MM.1S (cell line): ENCODE measurements around the gene ZNF22.

Source experiments
- DNase-seq: peaks from one replicate; pipeline ENCODE4 v3.0.0-alpha.2; 2015
- H2AFZ ChIP-seq: fragments of 300-600 bp; sonication (generic); 2 replicates; pipeline ENCODE4 v1.6.0; 2016; ENCODE audit warnings: antibody characterized with exemption, low read length
- H3F3A ChIP-seq: fragments of 300-600 bp; sonication (generic); 2 replicates; pipeline ENCODE4 v1.6.1; 2016; ENCODE audit warnings: mild to moderate bottlenecking, antibody characterized with exemption, low read length, moderate library complexity, mixed read lengths; ENCODE audit not compliant: insufficient read depth
- H3K27ac ChIP-seq: fragments of 300-600 bp; sonication (generic); 2 replicates; pipeline ENCODE4 v1.5.1; 2016; ENCODE audit warnings: mild to moderate bottlenecking, low read length
- H3K27me3 ChIP-seq: fragments of 300-600 bp; sonication (generic); replicated peaks from 2 replicates; pipeline ENCODE4 v1.6.0; 2016; ENCODE audit warnings: low read length; ENCODE audit not compliant: insufficient read depth
- H3K36me3 ChIP-seq: fragments of 300-600 bp; sonication (generic); replicated peaks from 2 replicates; pipeline ENCODE4 v1.6.1; 2016; ENCODE audit warnings: mild to moderate bottlenecking, low read length, mixed read lengths; ENCODE audit not compliant: insufficient read depth
- H3K4me1 ChIP-seq: fragments of 300-600 bp; sonication (generic); 2 replicates; pipeline ENCODE4 v1.6.1; 2016; ENCODE audit warnings: low read length, mixed read lengths
- H3K4me2 ChIP-seq: fragments of 300-600 bp; sonication (generic); 2 replicates; pipeline ENCODE4 v1.6.0; 2016; ENCODE audit warnings: low read depth, low read length
- H3K4me3 ChIP-seq: fragments of 300-600 bp; sonication (generic); 2 replicates; pipeline ENCODE4 v1.5.1; 2016; ENCODE audit warnings: low read length, mixed read lengths
- H3K79me2 ChIP-seq: fragments of 300-600 bp; sonication (generic); 2 replicates; pipeline ENCODE4 v1.6.1; 2016; ENCODE audit warnings: mixed run types, low read length, mixed read lengths
- H3K9ac ChIP-seq: fragments of 300-600 bp; sonication (generic); 2 replicates; pipeline ENCODE4 v1.6.1; 2016; ENCODE audit warnings: low read length, mixed read lengths
- H3K9me2 ChIP-seq: fragments of 300-600 bp; sonication (generic); replicated peaks from 2 replicates; pipeline ENCODE4 v1.6.1; 2016; ENCODE audit warnings: mild to moderate bottlenecking, low read length, mixed read lengths; ENCODE audit not compliant: insufficient read depth
- H3K9me3 ChIP-seq: fragments of 300-600 bp; sonication (generic); replicated peaks from 2 replicates; pipeline ENCODE4 v1.6.1; 2016; ENCODE audit warnings: mild to moderate bottlenecking, low read length, mixed read lengths; ENCODE audit not compliant: insufficient read depth
- H4K20me1 ChIP-seq: fragments of 300-600 bp; sonication (generic); 2 replicates; pipeline ENCODE4 v1.6.1; 2016; ENCODE audit warnings: mild to moderate bottlenecking, low read length, moderate library complexity, mixed read lengths; ENCODE audit not compliant: insufficient read depth
- EZH2 ChIP-seq: fragments of 300-600 bp; sonication (generic); optimal IDR thresholded peaks from 2 replicates; pipeline ENCODE3; 2017; ENCODE audit warnings: low read depth, mild to moderate bottlenecking, antibody characterized with exemption, low read length, mixed read lengths
- EZH2phosphoT487 ChIP-seq: fragments of 300-600 bp; sonication (generic); IDR thresholded peaks from 2 replicates; pipeline ENCODE4 v1.6.1; 2018; ENCODE audit warnings: antibody characterized with exemption, low read length
- TF ChIP-seq, protein P1 (sequence below): fragments of 300-600 bp; sonication (generic); IDR thresholded peaks from 2 replicates; pipeline ENCODE4 v1.5.1; 2016; ENCODE audit warnings: antibody characterized with exemption, low read length, mixed read lengths

The ZNF22 gene

DNA sequence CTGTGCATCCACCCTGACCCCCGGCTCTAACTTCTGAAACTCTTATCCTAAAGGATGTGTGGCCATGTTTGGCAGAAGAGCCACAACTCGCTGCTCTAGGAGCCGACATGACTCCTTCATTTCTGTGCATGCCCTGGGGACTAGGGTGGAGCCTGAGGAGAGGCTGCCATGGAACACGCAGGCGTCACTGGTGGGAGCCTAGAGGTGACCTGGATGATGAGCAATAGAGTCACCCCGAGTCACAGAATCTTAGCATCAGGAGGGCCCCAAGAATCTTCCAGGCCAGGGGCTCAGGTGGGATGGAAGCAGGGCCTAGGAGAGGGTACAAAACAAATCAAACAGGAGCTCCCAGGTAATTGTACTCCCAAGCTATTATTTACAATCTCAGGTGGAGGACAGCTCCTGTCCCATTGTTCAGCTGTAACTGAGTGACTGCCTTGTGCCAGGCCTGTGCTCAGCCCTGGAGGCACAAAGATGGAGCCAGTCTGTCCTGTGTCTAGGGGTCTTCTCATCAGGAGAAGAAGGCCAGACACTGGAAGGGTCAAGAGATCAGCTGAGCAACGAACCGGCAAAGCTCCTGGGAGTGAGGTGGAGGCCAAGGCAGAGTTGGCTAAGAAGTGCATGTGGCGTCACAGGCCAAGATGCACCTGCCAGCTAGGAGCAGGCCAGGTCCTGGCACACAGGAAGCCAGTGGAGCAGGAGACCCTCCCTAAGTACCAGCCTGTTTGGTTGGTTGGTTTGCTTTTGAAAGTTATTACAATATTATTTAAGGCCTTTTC lies 5.8 kb upstream of the ZNF22 start:
- no peaks in the 10 kb centered on the region for H3K27me3 ChIP-seq
- H4K20me1 ChIP-seq = no peaks in the 10 kb centered on the region
- TF ChIP-seq EZH2phosphoT487 (no peak), EZH2 (no peak)
- TF ChIP-seq, protein P1, sequence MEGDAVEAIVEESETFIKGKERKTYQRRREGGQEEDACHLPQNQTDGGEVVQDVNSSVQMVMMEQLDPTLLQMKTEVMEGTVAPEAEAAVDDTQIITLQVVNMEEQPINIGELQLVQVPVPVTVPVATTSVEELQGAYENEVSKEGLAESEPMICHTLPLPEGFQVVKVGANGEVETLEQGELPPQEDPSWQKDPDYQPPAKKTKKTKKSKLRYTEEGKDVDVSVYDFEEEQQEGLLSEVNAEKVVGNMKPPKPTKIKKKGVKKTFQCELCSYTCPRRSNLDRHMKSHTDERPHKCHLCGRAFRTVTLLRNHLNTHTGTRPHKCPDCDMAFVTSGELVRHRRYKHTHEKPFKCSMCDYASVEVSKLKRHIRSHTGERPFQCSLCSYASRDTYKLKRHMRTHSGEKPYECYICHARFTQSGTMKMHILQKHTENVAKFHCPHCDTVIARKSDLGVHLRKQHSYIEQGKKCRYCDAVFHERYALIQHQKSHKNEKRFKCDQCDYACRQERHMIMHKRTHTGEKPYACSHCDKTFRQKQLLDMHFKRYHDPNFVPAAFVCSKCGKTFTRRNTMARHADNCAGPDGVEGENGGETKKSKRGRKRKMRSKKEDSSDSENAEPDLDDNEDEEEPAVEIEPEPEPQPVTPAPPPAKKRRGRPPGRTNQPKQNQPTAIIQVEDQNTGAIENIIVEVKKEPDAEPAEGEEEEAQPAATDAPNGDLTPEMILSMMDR = no peak
- peaks cover 11% of the 10 kb centered on the region; the same call in 1 of the 2 replicates for H3K36me3 ChIP-seq
- no peak overlapping the region for H3K4me3 ChIP-seq
- no peak overlapping the region for H3K9ac ChIP-seq
- no peak overlapping the region for H3K4me2 ChIP-seq
- no peaks in the 10 kb centered on the region for H3K9me2 ChIP-seq
- peak overlapping the region; percentile 59; the same call in 1 of the 2 replicates for H3K27ac ChIP-seq
- no peaks in the 10 kb centered on the region for H3K79me2 ChIP-seq
- H3K4me1 ChIP-seq = peaks cover 26% of the 10 kb centered on the region
- H2AFZ ChIP-seq = no peak overlapping the region
- no peaks in the 10 kb centered on the region for H3K9me3 ChIP-seq
- no peak for DNase-seq
- peaks cover 29% of the 10 kb centered on the region for H3F3A ChIP-seq

- no peaks in the 10 kb centered on the region for H3K79me2 ChIP-seq
- peak overlapping the region; percentile 59; the same call in 1 of the 2 replicates for H3K27ac ChIP-seq
- TF ChIP-seq EZH2phosphoT487 (no peak), EZH2 (no peak)
- TF ChIP-seq, protein P1 = no peak
- H3K4me3 ChIP-seq = no peak overlapping the region
- peaks cover 29% of the 10 kb centered on the region for H3F3A ChIP-seq
- no peak overlapping the region for H2AFZ ChIP-seq
- H3K4me1 ChIP-seq = peaks cover 26% of the 10 kb centered on the region
- DNase-seq = no peak
- H3K36me3 ChIP-seq = peaks cover 7% of the 10 kb centered on the region; the same call in 1 of the 2 replicates
- no peaks in the 10 kb centered on the region for H3K27me3 ChIP-seq
- no peaks in the 10 kb centered on the region for H3K9me2 ChIP-seq
- H3K4me2 ChIP-seq = 0 out of 2 replicates have a peak overlapping the region, but pooled peaks have one; percentile 11
- H3K9me3 ChIP-seq = no peaks in the 10 kb centered on the region
- no peak overlapping the region; the same call in 1 of the 2 replicates for H3K9ac ChIP-seq
- H4K20me1 ChIP-seq = no peaks in the 10 kb centered on the region
Observed at GRCh38 chr10:44995581-44995913, 5.2 kb upstream of the ZNF22 start.

- DNase-seq = no peak
- Histone ChIP-seq H3K36me3 (peaks cover 7% of the 10 kb centered on the region; the same call in 1 of the 2 replicates), H3F3A (peaks cover 30% of the 10 kb centered on the region), H3K9me2 (no peaks in the 10 kb centered on the region), H3K79me2 (no peaks in the 10 kb centered on the region), H4K20me1 (no peaks in the 10 kb centered on the region), H2AFZ (no peak overlapping the region), H3K4me1 (peaks cover 26% of the 10 kb centered on the region), H3K4me2 (0 out of 2 replicates have a peak overlapping the region, but pooled peaks have one; percentile 11), H3K4me3 (no peak overlapping the region), H3K27me3 (no peaks in the 10 kb centered on the region), H3K27ac (peak overlapping the region; percentile 59; the same call in 1 of the 2 replicates), H3K9ac (no peak overlapping the region; the same call in 1 of the 2 replicates), H3K9me3 (no peaks in the 10 kb centered on the region)
- TF ChIP-seq EZH2 = no peak
- no peak for TF ChIP-seq EZH2phosphoT487
- TF ChIP-seq, protein P1 = no peak
Observed at GRCh38 chr10:44995914-44996669, 4.6 kb upstream of the ZNF22 start.
